Stimulated activated CD8-positive, alpha-beta memory T cell treated with anti-CD3 and anti-CD28 coated beads, Interleukin-15, amount 100 ng/mL, for 48 hours (primary cell): Measurements from ENCODE around the gene MEG3.

Source experiments
- DNase-seq, 2 donors: peaks; one replicate each; pipeline ENCODE4 v3.0.0-alpha.2; 2020; ENCODE audit warnings: low read depth in 2 of 2

Gene MEG3

GRCh38 chr14:100846309-100846859, 20.5 kb downstream of the MEG3 start:
- no peak for DNase-seq

GRCh38 chr14:100849115-100849781, 23.3 kb downstream of the MEG3 start:
- DNase-seq = no peak

- DNase-seq = peak; percentile 56 to 64
These were observed 25.1 kb downstream of the MEG3 start for GRCh38 chr14:100850841-100851585.

GRCh38 chr14:100851586-100851916, 25.6 kb downstream of the MEG3 start:
- no peak for DNase-seq

GRCh38 chr14:100851946-100852620, 26.2 kb downstream of the MEG3 start:
- no peak for DNase-seq

- no peak for DNase-seq
These were observed 28.5 kb downstream of the MEG3 start for GRCh38 chr14:100854435-100854834.

- no peak for DNase-seq
These were observed 29.5 kb downstream of the MEG3 start for GRCh38 chr14:100855256-100855930.

GRCh38 chr14:100856056-100856950, 30.4 kb downstream of the MEG3 start:
- DNase-seq = no peak

GRCh38 chr14:100857233-100857922, 31.5 kb downstream of the MEG3 start:
- no peak for DNase-seq

GRCh38 chr14:100857923-100858837, 32.3 kb downstream of the MEG3 start:
- DNase-seq = no peak

- no peak for DNase-seq
These were observed 32.9 kb downstream of the MEG3 start for GRCh38 chr14:100858838-100859220.

- DNase-seq = no peak
These were observed 33.9 kb downstream of the MEG3 start for GRCh38 chr14:100859781-100860180.

- no peak for DNase-seq
These were observed 34.8 kb downstream of the MEG3 start for GRCh38 chr14:100860556-100861187.

GRCh38 chr14:100861188-100861936, 35.4 kb downstream of the MEG3 start:
- DNase-seq = no peak

GRCh38 chr14:100861937-100862247, 36.0 kb downstream of the MEG3 start:
- no peak for DNase-seq

- no peak for DNase-seq
These were observed 36.4 kb downstream of the MEG3 start for GRCh38 chr14:100862277-100862676.

- DNase-seq = no peak
These were observed 36.9 kb downstream of the MEG3 start for GRCh38 chr14:100862793-100863192.

GRCh38 chr14:100864206-100864605, 38.3 kb downstream of the MEG3 start:
- no peak for DNase-seq
